Tracheal epithelial cell (primary cell): ENCODE data around the gene NACA. TPM values are rescaled to one million over a fixed set of nuclear protein-coding genes. Genes with fewer than 3 reads are reported as not detected.

Experiments used
- total RNA-seq: library from RNA; depleted of rRNA; stranded (reverse); fragments of >200 nt; gene quantifications from 2 replicates; pipeline ENCODE4 v1.2.1, GENCODE V29; 2014

NACA gene
- total RNA-seq, result 1,320 and 1,684 TPM in 2 replicates

DNA sequence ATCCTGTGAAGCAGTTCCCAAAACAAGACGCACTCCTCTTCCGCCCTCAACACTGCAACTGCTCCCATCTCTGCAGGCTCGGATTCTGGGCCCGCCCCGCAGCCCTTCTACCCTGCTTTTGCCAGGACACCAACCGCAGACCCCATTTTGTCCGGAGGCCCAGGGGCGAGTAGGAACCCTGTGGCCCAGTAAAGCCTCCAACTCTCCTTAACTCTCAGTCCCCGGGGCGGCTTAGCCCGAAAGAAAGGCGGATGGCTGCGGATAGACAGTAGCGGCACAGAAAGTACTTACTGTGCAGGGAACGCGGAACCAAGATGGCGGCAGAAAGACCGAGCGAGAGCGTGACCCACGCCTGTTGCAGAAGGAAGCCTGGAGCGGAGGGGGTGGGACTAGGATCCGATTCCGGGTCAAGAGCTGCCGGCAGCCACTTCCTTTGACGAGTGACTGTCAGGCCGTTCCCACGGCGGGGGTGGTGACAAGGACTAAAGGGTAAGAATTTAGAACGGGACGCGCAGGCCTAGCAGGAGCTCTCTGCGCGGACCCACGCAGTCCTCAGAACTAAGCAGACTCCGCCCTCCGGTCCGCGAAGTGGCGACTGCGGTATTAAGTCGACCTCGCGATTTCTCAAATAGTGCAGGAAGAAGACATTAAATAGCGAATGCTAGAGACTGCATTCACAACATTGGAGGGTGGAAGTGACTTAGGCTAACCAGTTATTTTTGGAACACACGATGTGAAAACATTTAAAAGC, at the start of gene NACA:
Gene NACA (minus strand): TSS at position 328 of the 751 bp plus-strand sequence. CDS start 778 bp downstream, outside the sequence.

DNA sequence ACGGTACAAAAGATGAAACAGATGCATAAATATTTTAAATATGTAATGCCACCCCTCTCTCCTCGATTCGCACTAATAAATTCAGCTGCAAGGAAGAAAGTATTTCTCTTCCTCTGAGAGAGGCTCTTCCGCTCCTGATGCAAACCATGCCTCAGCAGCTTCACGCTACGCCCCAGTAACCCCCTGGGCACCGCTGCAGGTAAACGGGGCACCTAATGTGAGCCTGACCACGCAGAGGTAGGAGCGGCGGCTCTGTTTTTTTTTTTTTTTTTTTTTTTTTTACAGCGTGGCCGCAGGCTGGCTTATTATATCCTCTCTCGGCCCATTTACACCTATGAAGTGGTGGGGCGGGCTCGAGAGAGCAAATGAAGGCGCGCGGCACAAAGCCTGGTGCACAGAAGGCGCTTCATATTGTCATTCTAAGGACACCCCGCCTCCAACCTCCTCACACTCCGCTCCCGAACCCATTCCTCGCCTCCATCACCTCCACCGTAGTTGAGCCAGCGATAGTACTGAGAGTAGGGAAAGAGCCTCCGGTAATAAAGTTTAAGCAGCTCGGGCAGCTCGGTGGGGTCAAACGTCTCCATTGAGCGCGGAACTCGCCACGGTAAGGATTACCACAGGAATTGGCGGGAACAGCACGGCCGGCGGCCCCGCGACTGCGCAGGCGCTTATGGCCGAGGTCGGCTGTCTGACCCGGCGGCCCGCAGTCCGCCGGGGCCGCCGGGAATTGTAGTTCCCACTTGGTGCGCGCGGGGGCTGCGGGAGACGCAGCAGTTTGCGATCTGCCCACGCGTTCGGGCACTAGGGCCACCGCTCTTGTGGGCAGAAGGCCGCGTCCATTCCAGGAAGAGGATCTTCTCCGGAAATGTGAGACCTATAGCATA, 26.9 kb upstream of the NACA start, which contains the start of gene PRIM1:
Gene PRIM1 (minus strand): TSS at position 612 of the 887 bp plus-strand sequence. CDS start 25 bp downstream, at position 587.

DNA sequence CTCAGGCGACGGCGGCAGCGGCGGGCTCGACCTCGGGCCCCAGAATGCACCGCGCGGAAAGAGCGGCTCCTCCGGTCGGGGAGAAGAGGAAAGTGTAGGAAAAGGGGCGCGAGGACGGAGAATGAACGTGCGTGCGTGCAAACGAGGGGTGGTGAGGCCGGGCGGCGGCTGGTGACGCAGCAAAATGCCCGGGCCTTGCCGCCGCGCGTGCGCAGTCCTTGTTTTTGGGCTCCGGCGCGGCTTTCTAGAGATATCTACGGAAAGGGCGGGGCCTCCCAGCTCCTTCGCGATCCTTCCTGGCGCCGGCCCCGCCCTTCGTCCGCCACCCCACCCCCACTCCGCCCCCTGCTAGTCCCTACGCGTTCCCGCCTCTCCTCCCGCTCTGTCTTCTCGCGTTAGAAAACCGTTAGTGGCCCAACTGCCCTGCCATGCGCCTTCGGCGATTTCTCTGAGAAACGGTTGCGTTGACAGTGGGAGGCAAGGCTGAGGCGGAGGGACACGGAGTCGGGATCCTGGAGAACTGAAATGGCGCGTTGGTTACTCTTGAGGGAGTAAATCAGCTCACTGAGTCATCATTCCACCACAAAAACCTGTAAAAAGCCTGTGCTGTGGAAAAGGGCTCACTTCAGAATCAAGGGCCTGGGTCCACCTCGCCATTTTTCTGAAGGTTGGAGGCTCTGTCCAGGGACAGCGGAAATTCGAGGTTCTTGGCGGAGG, 36.8 kb downstream of the NACA start, which contains the start of gene PTGES3:
Gene PTGES3 (minus strand): TSS at position 156 of the 717 bp plus-strand sequence. CDS start 285 bp downstream, outside the sequence.

Other genes starting within 250 kb of the NACA start
- 3.1 and 11.3 TPM in 2 replicates for gene GLS2, start 237.1 kb downstream of the NACA start, total RNA-seq
- 16.0 and 17.6 TPM in 2 replicates for gene RBMS2, start 203.5 kb downstream of the NACA start, total RNA-seq
- gene BAZ2A, start 95.0 kb downstream of the NACA start, total RNA-seq, result 17.8 and 18.5 TPM in 2 replicates
- gene ATP5F1B, start 79.3 kb downstream of the NACA start, total RNA-seq, result 477 and 535 TPM in 2 replicates
- gene PTGES3, start 37.0 kb downstream of the NACA start, total RNA-seq, result 66.7 and 85.9 TPM in 2 replicates
- 4.8 and 9.0 TPM in 2 replicates for gene PRIM1, start 27.0 kb upstream of the NACA start, total RNA-seq
- under 0.01 TPM in 1 of 2 replicates, not detected in the other for gene HSD17B6, start 38.0 kb upstream of the NACA start, total RNA-seq
- not detected in 2 replicates for gene SDR9C7, start 209.1 kb upstream of the NACA start, total RNA-seq
- 0.64 and 0.96 TPM in 2 replicates for gene RDH16, start 232.3 kb upstream of the NACA start, total RNA-seq